Heart left ventricle (tissue), 16 donors: Measurements from ENCODE around the gene CSTF2. TPM values are rescaled to one million over a fixed set of nuclear protein-coding genes. Genes with fewer than 3 reads are reported as not detected.

ENCODE experiments used
- ATAC-seq, 4 donors: fragments of 200-7000 bp; cut with Tn5 transposase; one replicate each; pipeline ENCODE4 v1.9.1; 2020 to 2022; ENCODE audit warnings: moderate library complexity in 4 of 4, mild to moderate bottlenecking in 3 of 4, moderate number of reproducible peaks in 1 of 4
- DNase-seq, 5 donors: peaks; one replicate each; pipeline ENCODE4 v3.0.0-alpha.2; 2020
- H3K27ac ChIP-seq, 12 donors: fragments of 200-600 bp; sonication (generic) in 4 of 12; one replicate each; pipeline versions ENCODE4 v1.5.0 to v1.8.0; 2016 to 2022; ENCODE audit warnings: mild to moderate bottlenecking in 2 of 12
- H3K27me3 ChIP-seq, 9 donors: fragments of 200-600 bp; sonication (generic) in 2 of 9; one replicate each; pipeline versions ENCODE4 v1.5.1 to v1.8.0; 2016 to 2022; ENCODE audit warnings: mild to moderate bottlenecking in 3 of 9
- H3K36me3 ChIP-seq, 9 donors: fragments of 200-600 bp; sonication (generic) in 2 of 9; one replicate each; pipeline versions ENCODE4 v1.5.0 to v1.8.0; 2018 to 2022; ENCODE audit warnings: mild to moderate bottlenecking in 2 of 9
- H3K4me1 ChIP-seq, 12 donors: fragments of 200-600 bp; sonication (generic) in 4 of 12; one replicate each; pipeline versions ENCODE4 v1.5.0 to v1.8.0; 2016 to 2022; ENCODE audit warnings: mild to moderate bottlenecking in 3 of 12
- H3K4me3 ChIP-seq, 12 donors: fragments of 200-600 bp; sonication (generic) in 4 of 12; one replicate each; pipeline versions ENCODE4 v1.5.0 to v1.8.0; 2017 to 2022; ENCODE audit warnings: mild to moderate bottlenecking in 9 of 12, moderate library complexity in 4 of 12
- H3K9me3 ChIP-seq, 12 donors: fragments of 200-600 bp; sonication (generic) in 4 of 12; one replicate each; pipeline versions ENCODE4 v1.5.0 to v1.8.0; 2016 to 2022; ENCODE audit warnings: mild to moderate bottlenecking in 1 of 12
- POLR2A ChIP-seq, 2 donors: fragments of 450-650 bp; IDR thresholded peaks; one replicate each; pipeline ENCODE4 v1.6.1; 2017; ENCODE audit warnings: antibody characterized with exemption in 2 of 2, mild to moderate bottlenecking in 2 of 2, moderate library complexity in 2 of 2
- WGBS, 4 donors: extraction: QIAGEN DNeasy Blood & Tissue Kit in 2 of 4; methylation state at CpG; one replicate each; pipeline versions ENCODE4 v1.1.5 to v1.1.7; 2013 to 2018; 5-methylcytosine and 5-hydroxymethylcytosine counted together
- intact Hi-C, 10 donors: fragments of 100-400 bp; cut with DNase I; formaldehyde crosslinking; loops; one replicate each; pipeline versions ENCODE4 v1.11.1 to v1.14.2; 2022
- polyA plus RNA-seq, 2 donors: library from polyadenylated mRNA; stranded (reverse); fragments of 200-250 nt; gene quantifications; one replicate each; pipeline ENCODE4 v1.2.3, GENCODE V29; 2013
- total RNA-seq, 9 donors: library from RNA; depleted of rRNA in 2 of 9; stranded (reverse); fragments of >200 nt in 2 of 9; fragmentation: NEBNext Ultra II Directional in 3 of 9; extraction: Animal tissue kit (Norgen Biotek cat#: 25700) in 3 of 9; gene quantifications; one replicate each; pipeline versions ENCODE4 v1.1.0 to v1.2.4, GENCODE V29; 2016 to 2023
- TF ChIP-seq, protein P1 (sequence below), 12 donors: fragments of 200-600 bp; sonication (generic) in 4 of 12; IDR thresholded peaks; one replicate each; pipeline versions ENCODE4 v1.5.0 to v1.8.0; 2018 to 2022; ENCODE audit warnings: antibody characterized with exemption in 12 of 12, mild to moderate bottlenecking in 5 of 12
- donor health status: ischemic (EF 13 %, LVEDD 7.1; RV severe dilation, severe dysfunction).
- donor health status: healthy with polysubstance abuse.
- donor health status: DM: no; HTN: yes; CAD: no.
- donor health status: DM: no; HTN: no; CAD: no.
- donor health status: ischemic (EF 25% LVEDD 6.9; RV normal size, moderate dysfunction).
- donor health status: ischemic (EF 25% LVEDD 5.7; RV mildly dilated, moderate dysfunction).
- donor health status: healthy.
- donor health status: DM: yes; HTN: yes; CAD: no.
- donor health status: ischemic (EF 35%, LVEDD 5.7; RV mildly dilated, moderate dysfunction).
- donor health status: nonischemic (EF 11% LVEDD 7.7; RV severe dilation, severe dysfunction).
- donor health status: DM: yes; HTN: yes; CAD: no.
- donor health status: PGD.
- donor health status: ischemic (EF 29% LVEDD 5.4; RV normal size, mild dysfunction).
- donor health status: nonischemic (EF 23%, LVEDD 6.1; RV moderate dilation, normal function).

The CSTF2 gene
- total and polyA plus RNA-seq, 11 donors = 2.6 to 13.1 (median 8.6) TPM

DNA sequence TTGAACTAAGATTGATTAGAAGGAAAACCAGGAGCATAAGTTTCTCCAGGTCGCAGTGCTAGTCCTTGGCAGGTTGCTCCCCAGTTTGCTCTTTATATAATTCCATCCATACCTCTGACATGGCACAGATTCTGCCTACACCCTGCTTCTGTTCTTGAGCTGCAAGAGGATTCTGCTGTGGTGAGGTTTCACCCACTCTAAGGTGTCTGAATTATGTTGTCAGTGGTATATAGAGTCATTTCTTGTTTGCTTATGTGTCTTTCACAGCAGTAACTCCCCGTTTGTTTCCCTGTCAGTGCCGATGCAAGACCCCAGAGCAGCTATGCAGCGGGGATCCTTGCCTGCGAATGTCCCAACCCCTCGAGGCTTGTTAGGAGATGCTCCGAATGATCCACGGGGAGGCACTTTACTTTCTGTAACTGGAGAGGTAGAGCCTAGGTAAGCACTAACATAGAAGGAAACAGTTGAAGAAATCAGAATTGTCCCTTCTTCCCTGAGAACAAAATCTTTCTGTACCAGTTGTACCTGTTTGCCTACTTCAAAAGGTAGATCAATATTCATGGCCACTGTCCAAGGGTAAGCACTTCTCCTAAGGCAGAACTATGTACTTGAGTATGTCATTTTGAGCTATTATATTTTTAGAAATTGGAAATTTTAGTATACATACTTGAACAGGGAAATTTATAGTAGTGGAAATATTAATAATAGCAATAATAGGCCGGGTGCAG is 11.2 kb downstream of the CSTF2 start:
- TF ChIP-seq, protein P1, sequence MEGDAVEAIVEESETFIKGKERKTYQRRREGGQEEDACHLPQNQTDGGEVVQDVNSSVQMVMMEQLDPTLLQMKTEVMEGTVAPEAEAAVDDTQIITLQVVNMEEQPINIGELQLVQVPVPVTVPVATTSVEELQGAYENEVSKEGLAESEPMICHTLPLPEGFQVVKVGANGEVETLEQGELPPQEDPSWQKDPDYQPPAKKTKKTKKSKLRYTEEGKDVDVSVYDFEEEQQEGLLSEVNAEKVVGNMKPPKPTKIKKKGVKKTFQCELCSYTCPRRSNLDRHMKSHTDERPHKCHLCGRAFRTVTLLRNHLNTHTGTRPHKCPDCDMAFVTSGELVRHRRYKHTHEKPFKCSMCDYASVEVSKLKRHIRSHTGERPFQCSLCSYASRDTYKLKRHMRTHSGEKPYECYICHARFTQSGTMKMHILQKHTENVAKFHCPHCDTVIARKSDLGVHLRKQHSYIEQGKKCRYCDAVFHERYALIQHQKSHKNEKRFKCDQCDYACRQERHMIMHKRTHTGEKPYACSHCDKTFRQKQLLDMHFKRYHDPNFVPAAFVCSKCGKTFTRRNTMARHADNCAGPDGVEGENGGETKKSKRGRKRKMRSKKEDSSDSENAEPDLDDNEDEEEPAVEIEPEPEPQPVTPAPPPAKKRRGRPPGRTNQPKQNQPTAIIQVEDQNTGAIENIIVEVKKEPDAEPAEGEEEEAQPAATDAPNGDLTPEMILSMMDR (IDR thresholded peaks at IDR 0.05) = no peak
- no peak for TF ChIP-seq POLR2A (IDR thresholded peaks at IDR 0.05)
- Histone ChIP-seq H3K4me1 (no peaks in the 10 kb centered on the region), H3K9me3 (no peaks in the 10 kb centered on the region), H3K36me3 (peaks cover 0 to 89% (median 53%) of the 10 kb centered on the region in 9 donors), H3K4me3 (no peak overlapping the region), H3K27me3 (no peaks in the 10 kb centered on the region), H3K27ac (no peak overlapping the region)
- intact Hi-C loops = no loop called here
- DNase-seq (no peak), ATAC-seq (no peak)
- WGBS, 4 donors = 81 to 99% (median 92%) methylated on average over 9 of the region's 9 CpGs

GRCh38 chrX:100850317-100850716 is 30.1 kb downstream of the CSTF2 start:
- H3K27ac ChIP-seq = no peak overlapping the region
- ATAC-seq (no peak), DNase-seq (no peak)
- TF ChIP-seq, protein P1 (IDR thresholded peaks at IDR 0.05) = no peak
- no peak for TF ChIP-seq POLR2A (IDR thresholded peaks at IDR 0.05)
- H3K4me1 ChIP-seq = no peaks in the 10 kb centered on the region
- intact Hi-C loops = no loop called here
- 52 to 60% (median 52%) methylated on average over 4 of the region's 4 CpGs for WGBS, 4 donors
- peaks cover 0 to 4% (median 0%) of the 10 kb centered on the region in 9 donors for H3K27me3 ChIP-seq
- no peaks in the 10 kb centered on the region for H3K36me3 ChIP-seq
- H3K4me3 ChIP-seq = no peak overlapping the region
- no peaks in the 10 kb centered on the region for H3K9me3 ChIP-seq

GRCh38 chrX:100852810-100853209 is 32.6 kb downstream of the CSTF2 start:
- Histone ChIP-seq H3K4me1 (no peaks in the 10 kb centered on the region), H3K4me3 (no peak overlapping the region), H3K27me3 (peaks cover 0 to 4% (median 0%) of the 10 kb centered on the region in 9 donors), H3K27ac (no peak overlapping the region), H3K9me3 (no peaks in the 10 kb centered on the region), H3K36me3 (no peaks in the 10 kb centered on the region)
- intact Hi-C loops = no loop called here
- ATAC-seq = no peak
- DNase-seq = no peak
- TF ChIP-seq, protein P1 (IDR thresholded peaks at IDR 0.05) = no peak
- no peak for TF ChIP-seq POLR2A (IDR thresholded peaks at IDR 0.05)
- 57 to 82% (median 67%) methylated on average over 2 of the region's 2 CpGs for WGBS, 4 donors

DNA sequence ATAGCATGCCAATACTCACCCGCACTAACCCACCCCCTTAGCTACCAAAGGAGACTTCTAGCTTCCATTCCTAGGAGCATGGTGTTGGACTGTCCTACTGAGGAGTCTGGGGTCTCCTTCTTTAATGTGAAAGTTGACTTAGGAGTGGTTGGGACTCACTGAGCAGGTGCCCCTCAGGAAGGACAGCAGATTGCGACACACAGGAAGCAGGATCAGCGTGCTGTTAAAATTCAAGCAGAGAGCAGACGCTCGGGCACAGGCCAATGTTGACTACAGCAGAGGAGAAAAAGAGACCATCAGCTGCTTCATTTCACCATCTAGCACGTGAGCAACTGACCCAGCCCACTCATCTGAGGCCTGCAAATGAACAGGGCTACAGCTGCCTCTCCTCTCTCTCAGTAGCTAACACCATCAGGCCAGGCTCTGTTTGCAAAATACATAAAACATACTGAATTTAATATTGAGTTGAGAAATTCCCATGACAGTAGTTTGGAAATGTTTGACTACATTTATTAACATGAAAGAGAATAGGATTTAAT is 43.2 kb downstream of the CSTF2 start:
- intact Hi-C loops = no loop called here
- no peak for ATAC-seq

More for the DNA sequence above, 43.2 kb downstream of the CSTF2 start:
- Histone ChIP-seq H3K4me1 (no peaks in the 10 kb centered on the region), H3K27me3 (peaks cover 0 to 19% (median 0%) of the 10 kb centered on the region in 9 donors), H3K9me3 (no peaks in the 10 kb centered on the region), H3K4me3 (no peak overlapping the region), H3K36me3 (no peaks in the 10 kb centered on the region), H3K27ac (no peak overlapping the region)
- TF ChIP-seq, protein P1 (IDR thresholded peaks at IDR 0.05) = no peak
- no peak for TF ChIP-seq POLR2A (IDR thresholded peaks at IDR 0.05)
- DNase-seq = no peak
- WGBS, 4 donors = 57 to 70% (median 65%) methylated on average over 6 of the region's 6 CpGs
